HEK293 (cell line): Measurements from ENCODE around the gene ZP4.
"Not testable (repeated sequence)": the region's sequence is repeated elsewhere in the genome, so short reads cannot be mapped to it uniquely, and the experiment has no call there.

Experiments
- CTCF ChIA-PET: fragments of 350-600 bp; formaldehyde crosslinking; extraction: SDS; loops from one replicate; lab custom pipeline; 2021; ENCODE audit warnings: antibody characterized with exemption; lab: Yijun Ruan, JAX
- POLR2A ChIA-PET: fragments of 300-600 bp; formaldehyde crosslinking; extraction: SDS; loops from one replicate; lab custom pipeline; 2020; ENCODE audit warnings: antibody characterized with exemption, inconsistent platforms; lab: Yijun Ruan, JAX
- H3K27ac ChIP-seq: fragments of 200-500 bp; sonication (Bioruptor generic); 2 replicates; pipeline ENCODE4 v1.5.1; 2014; ENCODE audit warnings: low read depth, low read length, control low read depth, inconsistent platforms; ENCODE audit errors: extremely low read depth
- H3K36me3 ChIP-seq, 2 experiments: fragments of 200-500 bp in 1 of 2; sonication (Bioruptor generic) in 1 of 2; 1 replicate in 1 of 2; 2 replicates in 1 of 2; pipeline ENCODE4 v1.5.1; 2014 to 2017; ENCODE audit warnings: inconsistent platforms in 2 of 2, low read length in 2 of 2; ENCODE audit not compliant: control insufficient read depth in 2 of 2, insufficient read depth in 1 of 2
- H3K4me1 ChIP-seq: fragments of 200-500 bp; sonication (Bioruptor generic); 2 replicates; pipeline ENCODE4 v1.5.1; 2014; ENCODE audit warnings: mild to moderate bottlenecking, low read length, inconsistent platforms; ENCODE audit not compliant: control insufficient read depth, insufficient read depth
- H3K4me3 ChIP-seq: 2 replicates; pipeline ENCODE4 v1.5.1; 2011; ENCODE audit warnings: low read depth, mild to moderate bottlenecking, control low read depth, low read length, moderate library complexity
- H3K9me3 ChIP-seq: fragments of 200-500 bp; sonication (Bioruptor generic); 2 replicates; pipeline ENCODE4 v1.5.1; 2014; ENCODE audit warnings: low read depth, low read length, inconsistent platforms; ENCODE audit not compliant: control insufficient read depth, insufficient read depth
- GLI4 ChIP-seq: fragments of 450-650 bp; formaldehyde crosslinking; IDR thresholded peaks from 2 replicates; pipeline ENCODE4 v1.5.1; 2016; ENCODE audit warnings: missing biosample characterization, missing genetic modification characterization
- GLIS2 ChIP-seq: fragments of 450-650 bp; formaldehyde crosslinking; IDR thresholded peaks from 2 replicates; pipeline ENCODE4 v1.5.1; 2016; ENCODE audit warnings: missing biosample characterization, missing genetic modification characterization
- HOXC10 ChIP-seq: sonication (generic); formaldehyde crosslinking; IDR thresholded peaks from 2 replicates; pipeline ENCODE4 v1.8.1; 2023; ENCODE audit warnings: mild to moderate bottlenecking, missing genetic modification reagents
- PRDM1 ChIP-seq: fragments of 450-650 bp; formaldehyde crosslinking; IDR thresholded peaks from 2 replicates; pipeline ENCODE4; 2016; ENCODE audit warnings: missing biosample characterization, missing genetic modification characterization
- SETDB1 ChIP-seq: IDR thresholded peaks from one replicate; pipeline ENCODE4 v1.6.1; 2017; ENCODE audit warnings: mild to moderate bottlenecking, low read length, moderate library complexity, mixed read lengths; ENCODE audit not compliant: insufficient read length
- ZBTB26 ChIP-seq: fragments of 450-650 bp; formaldehyde crosslinking; optimal IDR thresholded peaks from 2 replicates; pipeline ENCODE3; 2016; ENCODE audit warnings: missing biosample characterization, mild to moderate bottlenecking, missing genetic modification characterization
- ZNF138 ChIP-seq: fragments of 450-650 bp; formaldehyde crosslinking; IDR thresholded peaks from 2 replicates; pipeline ENCODE4 v1.5.1; 2016; ENCODE audit warnings: missing biosample characterization, missing genetic modification characterization, borderline replicate concordance
- ZNF18 ChIP-seq: fragments of 450-650 bp; formaldehyde crosslinking; IDR thresholded peaks from 2 replicates; pipeline ENCODE4 v1.5.1; 2016; ENCODE audit warnings: missing biosample characterization, missing genetic modification characterization
- ZNF19 ChIP-seq: fragments of 450-650 bp; formaldehyde crosslinking; IDR thresholded peaks from 2 replicates; pipeline ENCODE4; 2016; ENCODE audit warnings: missing biosample characterization, missing genetic modification characterization, low read depth
- ZNF202 ChIP-seq: fragments of 450-650 bp; formaldehyde crosslinking; IDR thresholded peaks from 2 replicates; pipeline ENCODE4 v1.5.1; 2016; ENCODE audit warnings: missing biosample characterization, missing genetic modification characterization, borderline replicate concordance
- ZNF248 ChIP-seq: fragments of 450-650 bp; formaldehyde crosslinking; IDR thresholded peaks from 2 replicates; pipeline ENCODE4 v1.5.1; 2017; ENCODE audit warnings: missing biosample characterization, missing genetic modification characterization
- ZNF302 ChIP-seq: fragments of 450-650 bp; formaldehyde crosslinking; IDR thresholded peaks from 2 replicates; pipeline ENCODE4 v1.5.1; 2016; ENCODE audit warnings: missing biosample characterization, missing genetic modification characterization, low read depth
- ZNF354C ChIP-seq: fragments of 450-650 bp; formaldehyde crosslinking; IDR thresholded peaks from 2 replicates; pipeline ENCODE4 v1.5.1; 2016; ENCODE audit warnings: missing biosample characterization, missing genetic modification characterization, low read depth, borderline replicate concordance
- ZNF391 ChIP-seq: fragments of 450-650 bp; formaldehyde crosslinking; IDR thresholded peaks from 2 replicates; pipeline ENCODE4 v1.5.1; 2016; ENCODE audit warnings: low read depth, missing biosample characterization, missing genetic modification characterization, borderline replicate concordance
- ZNF449 ChIP-seq: fragments of 450-650 bp; formaldehyde crosslinking; IDR thresholded peaks from 2 replicates; pipeline ENCODE4 v1.5.1; 2017; ENCODE audit warnings: missing biosample characterization, mild to moderate bottlenecking, missing genetic modification characterization, moderate library complexity
- ZNF529 ChIP-seq: fragments of 450-650 bp; formaldehyde crosslinking; IDR thresholded peaks from 2 replicates; pipeline ENCODE4 v1.5.1; 2017; ENCODE audit warnings: missing genetic modification characterization, missing biosample characterization; ENCODE audit not compliant: insufficient replicate concordance
- ZNF585B ChIP-seq: fragments of 450-650 bp; formaldehyde crosslinking; IDR thresholded peaks from 2 replicates; pipeline ENCODE4 v1.5.1; 2016; ENCODE audit warnings: missing biosample characterization, missing genetic modification characterization
- ZNF623 ChIP-seq: fragments of 450-650 bp; formaldehyde crosslinking; IDR thresholded peaks from 2 replicates; pipeline ENCODE4 v1.5.1; 2016; ENCODE audit warnings: missing biosample characterization, missing genetic modification characterization
- ZNF626 ChIP-seq: fragments of 450-650 bp; sonication (Bioruptor Pico); formaldehyde crosslinking; IDR thresholded peaks from 2 replicates; pipeline ENCODE4 v1.5.1; 2018; ENCODE audit warnings: missing biosample characterization, missing genetic modification characterization, inconsistent platforms
- ZNF629 ChIP-seq: fragments of 450-650 bp; formaldehyde crosslinking; IDR thresholded peaks from 2 replicates; pipeline ENCODE4 v1.5.1; 2017; ENCODE audit warnings: missing biosample characterization, missing genetic modification characterization
- ZNF654 ChIP-seq: fragments of 450-650 bp; formaldehyde crosslinking; IDR thresholded peaks from 2 replicates; pipeline ENCODE4 v1.5.1; 2016; ENCODE audit warnings: low read depth, missing biosample characterization, missing genetic modification characterization
- ZNF707 ChIP-seq: fragments of 450-650 bp; formaldehyde crosslinking; IDR thresholded peaks from 2 replicates; pipeline ENCODE4 v1.5.1; 2016; ENCODE audit warnings: missing biosample characterization, missing genetic modification characterization
- ZNF776 ChIP-seq: fragments of 450-650 bp; formaldehyde crosslinking; IDR thresholded peaks from 2 replicates; pipeline ENCODE4 v1.5.0; 2017; ENCODE audit warnings: missing biosample characterization, missing genetic modification characterization, borderline replicate concordance
- ZNF830 ChIP-seq: fragments of 450-650 bp; IDR thresholded peaks from 2 replicates; pipeline ENCODE4 v1.5.0; 2018; ENCODE audit warnings: missing biosample characterization, missing genetic modification characterization, low read depth, mild to moderate bottlenecking, moderate library complexity
- ZNF843 ChIP-seq: fragments of 450-650 bp; formaldehyde crosslinking; IDR thresholded peaks from 2 replicates; pipeline ENCODE4 v1.5.1; 2016; ENCODE audit warnings: missing biosample characterization, missing genetic modification characterization
- ZSCAN16 ChIP-seq: fragments of 450-650 bp; formaldehyde crosslinking; IDR thresholded peaks from 2 replicates; pipeline ENCODE4 v1.5.1; 2016; ENCODE audit warnings: missing biosample characterization, missing genetic modification characterization
- ZSCAN30 ChIP-seq: fragments of 450-650 bp; IDR thresholded peaks from 2 replicates; pipeline ENCODE4 v1.5.1; 2018; ENCODE audit warnings: missing biosample characterization, mild to moderate bottlenecking, missing genetic modification characterization, moderate library complexity
- TF ChIP-seq, protein P1 (sequence below): fragments of 450-650 bp; formaldehyde crosslinking; IDR thresholded peaks from 2 replicates; pipeline ENCODE4 v1.5.1; 2016; ENCODE audit warnings: missing biosample characterization, missing genetic modification characterization

The ZP4 gene

DNA sequence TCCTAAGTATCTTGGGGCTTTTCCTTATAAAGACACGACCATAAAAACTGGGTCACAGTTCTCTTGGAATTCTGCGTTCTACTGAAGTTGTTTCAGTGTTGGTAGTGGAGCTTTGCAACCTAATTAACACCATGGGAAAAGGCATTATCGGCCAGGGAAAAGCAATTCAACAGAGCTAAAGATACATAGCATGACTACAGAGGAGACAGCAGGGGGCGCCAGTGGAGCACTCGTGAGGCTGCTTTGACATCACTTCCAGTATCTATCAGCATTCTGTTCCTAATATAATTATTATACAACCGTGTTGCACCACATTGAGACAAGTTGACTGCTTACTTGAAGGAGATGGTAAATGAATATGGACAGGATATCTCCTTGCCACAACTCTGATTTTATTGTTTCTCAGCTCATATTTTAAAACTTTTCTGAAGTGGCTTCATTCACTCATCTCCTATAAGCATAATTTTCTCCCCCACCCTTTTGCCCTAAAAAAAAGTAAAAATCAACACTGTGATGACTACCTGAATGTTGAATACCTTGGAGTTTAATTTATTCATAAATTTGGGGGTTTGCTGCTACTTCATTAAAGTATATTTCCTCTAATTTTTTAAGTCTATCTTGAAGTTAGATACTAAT lies 39.4 kb downstream of the ZP4 start (continued):
- TF ChIP-seq GLI4 (tag by site-specific recombination) (no peak), ZBTB26 (tag by site-specific recombination) (no peak), ZNF19 (tag by site-specific recombination) (no peak), ZNF202 (tag by site-specific recombination) (no peak), ZNF138 (tag by site-specific recombination) (no peak), ZNF707 (no peak), ZNF654 (tag by site-specific recombination) (peak; percentile 81), ZNF248 (tag by site-specific recombination) (no peak), ZNF449 (tag by site-specific recombination) (no peak), ZNF354C (no peak), SETDB1 (no peak), ZNF776 (tag by site-specific recombination) (no peak), ZNF626 (tag by site-specific recombination) (no peak), ZNF629 (tag by site-specific recombination) (no peak), GLIS2 (no peak), ZNF302 (tag by site-specific recombination) (no peak), PRDM1 (no peak), ZSCAN16 (tag by site-specific recombination) (no peak)

GRCh38 chr1:237843516-237843915 lies 47.2 kb downstream of the ZP4 start:
- H3K4me1 ChIP-seq, CTCF ChIA-PET, H3K27ac ChIP-seq: not testable (repeated sequence)
- peak; percentile 95 for TF ChIP-seq ZNF248 (tag by site-specific recombination)
- TF ChIP-seq, all 188 proteins: peak for 1; not testable (repeated sequence) for 187
- H3K4me3 ChIP-seq, H3K9me3 ChIP-seq, POLR2A ChIA-PET, H3K36me3 ChIP-seq: not testable (repeated sequence)

- H3K9me3 ChIP-seq = no peaks in the 10 kb centered on the region
- H3K4me3 ChIP-seq = no peak overlapping the region
- H3K4me1 ChIP-seq = no peaks in the 10 kb centered on the region
- H3K36me3 ChIP-seq = no peaks in the 10 kb centered on the region
- ChIA-PET POLR2A (no interaction called here), CTCF (interaction anchor here (1.3 to 2.8 kb wide), 2 partner anchors 10 to 23 kb away, joined by 4 to 24 read pairs; no protein-coding TSS in a partner anchor)
- no peak for TF ChIP-seq ZNF830
- TF ChIP-seq ZSCAN16 (tag by site-specific recombination) = no peak
- no peak for TF ChIP-seq ZNF623
- TF ChIP-seq ZNF585B (tag by site-specific recombination) = no peak
- TF ChIP-seq ZNF843 (tag by site-specific recombination) = no peak
- TF ChIP-seq, protein P1, sequence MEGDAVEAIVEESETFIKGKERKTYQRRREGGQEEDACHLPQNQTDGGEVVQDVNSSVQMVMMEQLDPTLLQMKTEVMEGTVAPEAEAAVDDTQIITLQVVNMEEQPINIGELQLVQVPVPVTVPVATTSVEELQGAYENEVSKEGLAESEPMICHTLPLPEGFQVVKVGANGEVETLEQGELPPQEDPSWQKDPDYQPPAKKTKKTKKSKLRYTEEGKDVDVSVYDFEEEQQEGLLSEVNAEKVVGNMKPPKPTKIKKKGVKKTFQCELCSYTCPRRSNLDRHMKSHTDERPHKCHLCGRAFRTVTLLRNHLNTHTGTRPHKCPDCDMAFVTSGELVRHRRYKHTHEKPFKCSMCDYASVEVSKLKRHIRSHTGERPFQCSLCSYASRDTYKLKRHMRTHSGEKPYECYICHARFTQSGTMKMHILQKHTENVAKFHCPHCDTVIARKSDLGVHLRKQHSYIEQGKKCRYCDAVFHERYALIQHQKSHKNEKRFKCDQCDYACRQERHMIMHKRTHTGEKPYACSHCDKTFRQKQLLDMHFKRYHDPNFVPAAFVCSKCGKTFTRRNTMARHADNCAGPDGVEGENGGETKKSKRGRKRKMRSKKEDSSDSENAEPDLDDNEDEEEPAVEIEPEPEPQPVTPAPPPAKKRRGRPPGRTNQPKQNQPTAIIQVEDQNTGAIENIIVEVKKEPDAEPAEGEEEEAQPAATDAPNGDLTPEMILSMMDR = no peak
- TF ChIP-seq HOXC10 (CRISPR knock-in tag) = no peak
- TF ChIP-seq ZNF391 (tag by site-specific recombination) = no peak
- no peak for TF ChIP-seq ZNF18
- TF ChIP-seq ZNF529 (tag by site-specific recombination) = no peak
- no peak for TF ChIP-seq ZSCAN30
- H3K27ac ChIP-seq = no peak overlapping the region
Observed at GRCh38 chr1:237841485-237841884, 49.2 kb downstream of the ZP4 start.
